Fibroblast of villous mesenchyme (primary cell): Measurements from ENCODE around the gene ITGA2. TPM values are rescaled to one million over a fixed set of nuclear protein-coding genes. Genes with fewer than 3 reads are reported as not detected.
A peak's percentile ranks its signal among the peaks of the same experiment; 100 is the strongest.

Experiments
- DNase-seq: peaks from one replicate; pipeline ENCODE4 v3.0.0-alpha.2; 2010; ENCODE audit warnings: low read depth
- H3K4me3 ChIP-seq: 2 replicates; pipeline ENCODE4 v1.5.1; 2011; ENCODE audit warnings: low read depth, mild to moderate bottlenecking, low read length
- CTCF ChIP-seq: IDR thresholded peaks from 2 replicates; pipeline ENCODE4 v1.5.1; 2012; ENCODE audit warnings: low read depth, mild to moderate bottlenecking, low read length; ENCODE audit not compliant: insufficient read depth
- total RNA-seq: library from RNA; depleted of rRNA; stranded (reverse); fragments of >200 nt; gene quantifications from 2 replicates; pipeline ENCODE4 v1.2.3, GENCODE V29; 2012

The ITGA2 gene
- total RNA-seq, 1 donor: 35.0 TPM

GRCh38 chr5:52948418-52949076 lies 40.6 kb upstream of the ITGA2 start:
- peak; percentile 83 for TF ChIP-seq CTCF
- peak; percentile 86 for DNase-seq
- no peak overlapping the region for H3K4me3 ChIP-seq

GRCh38 chr5:52950686-52951085 lies 38.5 kb upstream of the ITGA2 start:
- no peak overlapping the region for H3K4me3 ChIP-seq
- no peak for TF ChIP-seq CTCF
- no peak for DNase-seq

- no peak overlapping the region for H3K4me3 ChIP-seq
- no peak for DNase-seq
- TF ChIP-seq CTCF: no peak
Observed at GRCh38 chr5:52952483-52952882, 36.7 kb upstream of the ITGA2 start.

GRCh38 chr5:52956014-52956413 lies 33.1 kb upstream of the ITGA2 start:
- H3K4me3 ChIP-seq: no peak overlapping the region

GRCh38 chr5:52956915-52957747 lies 32.0 kb upstream of the ITGA2 start:
- no peak for DNase-seq
- no peak for TF ChIP-seq CTCF
- no peak overlapping the region for H3K4me3 ChIP-seq

More at GRCh38 chr5:52956014-52956413, 33.1 kb upstream of the ITGA2 start:
- no peak for DNase-seq
- TF ChIP-seq CTCF: no peak

- TF ChIP-seq CTCF: no peak
- DNase-seq: peak; percentile 15
- no peak overlapping the region for H3K4me3 ChIP-seq
Observed at GRCh38 chr5:52961274-52961681, 27.9 kb upstream of the ITGA2 start.
